Muscle of back (tissue), 13 donors: ENCODE results near the gene CEBPG. TPM values are rescaled to one million over a fixed set of nuclear protein-coding genes. Genes with fewer than 3 reads are reported as not detected.

Source experiments
- DNase-seq, 3 donors: peaks; one replicate each; pipeline versions ENCODE4 v3.0.0 to v3.0.0-alpha.2; 2013
- long read RNA-seq, 9 donors: transcript quantifications; one replicate each; lab custom pipeline, GENCODE V29; 2026
- polyA plus RNA-seq, 10 donors: library from polyadenylated mRNA; unstranded; fragments of 120-200 nt; gene quantifications; one replicate each; pipeline ENCODE4 v1.2.1, GENCODE V29; 2013; ENCODE audit not compliant: insufficient read length in 10 of 10

Gene CEBPG
- polyA plus RNA-seq = 10 to 100 TPM; 18.2 to 24.6 (median 20.0) TPM
- long read RNA-seq, donor 1, full-length matches to known transcripts = 9 of 9 reads
- long read RNA-seq, donor 1, partial matches to known transcripts = 0 of 9 reads
- long read RNA-seq, donor 1, other reads (novel, unspliced or antisense) = 0 of 9 reads
- long read RNA-seq, donor 2, full-length matches to known transcripts = 4 of 18 reads
- long read RNA-seq, donor 2, partial matches to known transcripts = 9 of 18 reads
- long read RNA-seq, donor 2, other reads (novel, unspliced or antisense) = 5 of 18 reads
- long read RNA-seq, donor 3 = 0 reads
- long read RNA-seq, donor 4, full-length matches to known transcripts = 7 of 7 reads
- long read RNA-seq, donor 4, partial matches to known transcripts = 0 of 7 reads
- long read RNA-seq, donor 4, other reads (novel, unspliced or antisense) = 0 of 7 reads
- long read RNA-seq, donor 5, full-length matches to known transcripts = 11 of 52 reads
- long read RNA-seq, donor 5, partial matches to known transcripts = 29 of 52 reads
- long read RNA-seq, donor 5, other reads (novel, unspliced or antisense) = 12 of 52 reads
- long read RNA-seq, donor 6, full-length matches to known transcripts = 16 of 28 reads
- long read RNA-seq, donor 6, partial matches to known transcripts = 12 of 28 reads
- long read RNA-seq, donor 6, other reads (novel, unspliced or antisense) = 0 of 28 reads
- long read RNA-seq, donor 7, full-length matches to known transcripts = 13 of 13 reads
- long read RNA-seq, donor 7, partial matches to known transcripts = 0 of 13 reads
- long read RNA-seq, donor 7, other reads (novel, unspliced or antisense) = 0 of 13 reads
- long read RNA-seq, donor 8, full-length matches to known transcripts = 11 of 11 reads
- long read RNA-seq, donor 8, partial matches to known transcripts = 0 of 11 reads
- long read RNA-seq, donor 8, other reads (novel, unspliced or antisense) = 0 of 11 reads
- long read RNA-seq, donor 9, full-length matches to known transcripts = 1 of 1 reads
- long read RNA-seq, donor 9, partial matches to known transcripts = 0 of 1 reads
- long read RNA-seq, donor 9, other reads (novel, unspliced or antisense) = 0 of 1 reads

DNA sequence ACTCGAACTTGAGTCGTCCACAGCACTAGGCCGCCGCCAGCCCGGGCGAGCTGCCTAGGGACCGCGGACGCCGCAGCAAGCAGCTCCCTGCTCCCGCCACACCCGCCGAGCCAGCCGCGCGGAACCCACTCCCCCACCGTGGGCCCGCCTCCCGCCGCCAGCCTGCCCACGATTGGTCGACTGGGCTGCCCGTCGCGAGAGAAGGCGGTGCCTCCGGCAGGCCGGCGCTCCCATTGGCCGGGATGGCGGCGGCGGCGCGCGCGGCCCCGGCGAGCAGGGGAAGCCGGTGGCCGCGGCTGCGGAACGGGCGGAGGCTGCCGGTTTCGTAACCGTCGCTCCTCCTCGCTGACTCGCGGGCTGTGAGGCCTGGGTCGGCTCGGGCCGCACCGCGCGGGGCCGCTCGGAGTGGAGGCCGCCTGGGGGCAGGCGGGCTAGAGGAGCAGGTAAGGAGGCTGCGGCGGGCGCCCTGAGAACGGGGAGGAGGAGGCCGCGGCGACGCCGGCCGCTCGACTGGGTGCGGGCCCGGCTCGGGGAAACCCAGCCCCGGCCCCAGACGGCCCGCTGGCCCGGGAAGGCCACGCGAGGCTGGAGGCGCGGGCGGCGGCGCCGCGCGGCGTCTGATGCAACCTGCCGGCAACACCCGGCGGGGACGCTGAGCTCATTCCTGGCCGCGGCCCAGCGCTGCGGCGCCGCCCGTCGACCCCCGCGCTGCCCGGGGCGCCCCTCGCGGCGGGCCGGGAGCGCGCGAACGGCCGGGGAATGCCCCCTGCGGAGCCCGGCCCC, at the start of gene CEBPG:
TSS of gene CEBPG (plus strand) at position 257 of the 783 bp plus-strand sequence. CDS start 5,531 bp downstream, outside the sequence.
- DNase-seq = peak; percentile 93 to 97 (median 94)

DNA sequence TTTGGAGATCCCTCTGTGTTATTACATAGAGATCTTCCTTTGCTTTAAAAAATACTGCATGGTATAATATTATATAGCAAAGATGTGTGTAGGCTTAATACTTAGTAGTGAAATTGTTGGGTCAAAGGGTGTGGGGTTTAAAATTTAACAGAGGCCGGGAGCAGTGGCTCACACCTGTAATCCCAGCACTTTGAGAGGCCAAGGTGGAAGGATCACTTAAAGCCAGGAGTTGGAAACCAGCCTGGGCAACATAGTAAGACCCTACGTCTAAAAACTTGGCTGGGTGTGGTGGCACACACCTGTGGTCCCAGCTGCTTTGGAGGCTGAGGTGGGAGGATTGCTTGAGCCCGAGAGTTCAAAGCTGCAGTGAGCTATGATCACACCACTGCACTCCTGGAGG, 48.9 kb upstream of the CEBPG start:
- no peak for DNase-seq

DNA sequence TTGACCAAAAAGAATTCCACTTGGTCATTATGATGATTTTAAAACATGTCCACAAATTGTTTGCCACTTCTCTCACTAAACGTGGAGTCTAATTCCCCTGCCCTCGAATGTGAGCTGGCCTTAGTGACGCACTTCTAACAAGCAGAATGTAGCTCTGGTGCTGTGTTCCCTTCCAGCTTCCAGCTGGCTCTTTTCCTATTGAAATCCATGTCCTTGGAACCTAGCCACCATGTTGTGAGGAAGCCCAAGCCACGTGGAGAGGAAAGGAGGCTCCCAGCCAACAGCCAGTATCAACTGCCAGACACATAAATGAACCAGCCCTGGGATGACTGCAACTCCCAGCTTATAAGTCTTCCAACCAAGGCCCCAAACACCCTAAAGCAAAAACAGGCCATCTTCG, 47.6 kb upstream of the CEBPG start:
- peak in 2 of 3 donors; percentile 84 to 93 for DNase-seq

DNA sequence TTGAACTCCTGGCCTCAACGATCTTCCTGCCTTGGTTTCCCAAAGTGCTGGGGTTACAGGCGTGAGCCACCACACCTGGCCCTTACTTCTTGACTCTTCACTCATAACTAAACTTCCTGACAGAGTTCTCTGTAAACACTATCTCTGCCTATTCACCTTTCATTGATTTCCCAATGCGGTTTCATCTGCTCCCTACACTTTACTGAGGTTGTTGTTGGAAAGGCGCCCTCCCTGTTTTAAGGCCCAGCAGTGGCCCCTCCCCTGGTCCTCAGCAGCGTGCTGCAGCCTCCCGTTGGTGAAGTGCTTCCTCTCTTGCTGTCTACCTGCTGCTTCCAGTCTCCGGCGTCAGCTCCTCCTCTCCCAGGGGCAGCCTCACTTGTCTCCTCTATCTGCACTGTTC, 44.4 kb upstream of the CEBPG start:
- DNase-seq = no peak

DNA sequence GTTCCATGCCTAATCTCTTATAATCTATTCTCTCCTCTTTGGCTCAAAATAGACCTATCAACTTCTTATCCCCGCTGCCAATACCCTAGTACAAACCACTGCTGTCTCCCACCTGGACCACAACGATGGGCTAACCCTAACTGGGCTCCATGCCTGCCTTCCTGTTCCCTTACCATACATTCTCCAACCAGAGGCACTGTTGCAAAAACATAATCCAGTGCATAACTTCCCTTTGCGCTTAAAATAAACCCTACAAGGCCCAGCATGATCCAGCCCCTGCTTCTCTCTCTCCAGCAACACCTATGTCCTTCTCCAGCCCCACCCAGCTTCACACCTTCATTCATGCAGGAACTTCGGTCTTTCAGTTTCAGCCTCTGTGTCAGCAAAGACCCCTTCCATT, 43.8 kb upstream of the CEBPG start:
- DNase-seq = no peak

DNA sequence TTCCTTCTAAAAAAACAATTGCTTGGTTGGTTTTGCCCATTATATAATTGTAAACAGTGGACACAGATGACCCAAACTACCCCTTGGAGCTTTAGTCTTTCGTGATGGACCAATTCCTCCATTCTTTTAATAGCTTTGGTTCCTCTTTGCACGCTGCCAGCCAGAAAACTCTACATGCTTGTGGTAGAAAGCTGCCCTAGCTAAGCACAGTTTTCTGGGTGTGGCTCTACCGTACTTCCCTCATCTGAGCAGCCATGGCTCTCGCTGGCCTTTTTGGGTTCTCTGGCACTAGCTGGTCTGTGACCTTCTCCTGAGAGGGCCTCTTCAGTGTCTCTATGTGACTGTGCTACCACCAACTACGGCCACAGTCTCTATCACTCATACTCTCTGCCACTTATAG, 41.3 kb upstream of the CEBPG start:
- no peak for DNase-seq

DNA sequence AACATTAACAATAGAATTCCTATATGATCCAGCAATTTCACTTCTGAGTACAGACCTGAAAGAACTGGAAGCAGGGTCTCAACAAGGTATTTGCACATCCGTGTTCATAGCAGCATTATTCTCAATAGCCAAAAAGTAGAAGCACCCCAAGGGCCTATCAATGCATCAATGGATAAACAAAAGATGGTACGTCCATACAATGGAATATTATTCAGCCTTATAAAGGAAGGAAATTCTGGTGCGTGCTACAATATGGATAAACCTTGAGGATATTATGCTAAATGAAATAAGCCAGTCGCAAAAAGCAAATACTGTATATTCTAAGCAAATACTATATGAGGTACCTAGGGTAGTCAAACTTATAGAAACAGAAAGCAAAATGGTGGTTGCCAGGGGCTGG, 40.4 kb upstream of the CEBPG start:
- no peak for DNase-seq

DNA sequence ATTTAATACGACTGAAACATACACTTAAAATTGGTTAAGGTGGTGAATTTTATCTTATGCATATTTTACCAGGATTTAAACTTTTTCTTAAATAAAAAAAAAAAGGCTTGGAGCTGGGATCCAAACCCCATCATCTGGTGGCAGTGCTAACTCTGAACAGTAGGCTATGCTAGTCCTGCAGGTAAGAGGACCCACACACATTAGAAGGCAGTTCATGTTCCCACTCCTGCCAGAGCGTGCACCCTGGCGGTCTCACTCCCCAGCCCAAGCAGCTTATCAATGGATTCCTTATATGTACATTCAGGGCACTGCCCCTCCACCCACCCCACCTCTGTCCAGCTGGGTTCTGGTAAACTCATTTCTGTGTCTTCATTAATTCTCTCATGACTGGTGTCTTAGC, 39.9 kb upstream of the CEBPG start:
- no peak for DNase-seq

DNA sequence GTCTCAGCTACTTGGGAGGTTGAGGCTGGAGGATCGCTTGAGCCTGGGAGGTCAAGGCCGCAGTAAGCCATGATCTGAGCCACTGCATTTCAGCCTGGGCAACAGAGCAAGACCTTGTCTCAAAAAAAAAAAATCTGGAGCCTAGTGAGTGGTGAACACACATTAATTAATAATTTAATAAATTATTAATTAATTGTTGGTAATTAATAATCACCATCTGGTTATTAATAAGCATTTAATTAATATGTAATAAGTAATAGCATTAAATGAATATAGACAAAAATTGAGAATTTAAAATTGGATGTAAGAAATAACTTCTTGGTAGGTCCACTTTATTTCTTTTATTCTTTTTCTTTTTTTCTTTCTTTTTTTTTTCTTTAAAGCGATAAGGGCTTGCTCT, 39.2 kb upstream of the CEBPG start:
- no peak for DNase-seq

DNA sequence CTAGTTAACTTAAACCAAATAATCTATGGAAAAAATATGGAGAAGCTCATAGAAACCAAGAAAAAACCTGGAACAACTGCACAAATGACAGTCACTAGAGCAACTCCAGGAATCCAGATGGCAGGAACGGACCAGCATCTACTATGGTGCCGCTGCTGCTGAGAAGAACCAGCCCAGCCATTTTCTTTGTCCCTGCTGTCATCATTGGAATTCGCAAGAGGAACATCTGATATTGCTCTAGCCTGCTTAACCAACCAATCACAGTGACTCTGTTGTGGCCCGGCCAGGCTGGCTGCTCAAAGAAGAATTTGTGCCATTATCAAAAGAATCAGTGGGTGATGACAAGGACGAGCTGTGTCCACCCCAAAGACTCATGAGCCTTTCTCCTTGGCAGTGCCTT, 38.1 kb upstream of the CEBPG start:
- no peak for DNase-seq

DNA sequence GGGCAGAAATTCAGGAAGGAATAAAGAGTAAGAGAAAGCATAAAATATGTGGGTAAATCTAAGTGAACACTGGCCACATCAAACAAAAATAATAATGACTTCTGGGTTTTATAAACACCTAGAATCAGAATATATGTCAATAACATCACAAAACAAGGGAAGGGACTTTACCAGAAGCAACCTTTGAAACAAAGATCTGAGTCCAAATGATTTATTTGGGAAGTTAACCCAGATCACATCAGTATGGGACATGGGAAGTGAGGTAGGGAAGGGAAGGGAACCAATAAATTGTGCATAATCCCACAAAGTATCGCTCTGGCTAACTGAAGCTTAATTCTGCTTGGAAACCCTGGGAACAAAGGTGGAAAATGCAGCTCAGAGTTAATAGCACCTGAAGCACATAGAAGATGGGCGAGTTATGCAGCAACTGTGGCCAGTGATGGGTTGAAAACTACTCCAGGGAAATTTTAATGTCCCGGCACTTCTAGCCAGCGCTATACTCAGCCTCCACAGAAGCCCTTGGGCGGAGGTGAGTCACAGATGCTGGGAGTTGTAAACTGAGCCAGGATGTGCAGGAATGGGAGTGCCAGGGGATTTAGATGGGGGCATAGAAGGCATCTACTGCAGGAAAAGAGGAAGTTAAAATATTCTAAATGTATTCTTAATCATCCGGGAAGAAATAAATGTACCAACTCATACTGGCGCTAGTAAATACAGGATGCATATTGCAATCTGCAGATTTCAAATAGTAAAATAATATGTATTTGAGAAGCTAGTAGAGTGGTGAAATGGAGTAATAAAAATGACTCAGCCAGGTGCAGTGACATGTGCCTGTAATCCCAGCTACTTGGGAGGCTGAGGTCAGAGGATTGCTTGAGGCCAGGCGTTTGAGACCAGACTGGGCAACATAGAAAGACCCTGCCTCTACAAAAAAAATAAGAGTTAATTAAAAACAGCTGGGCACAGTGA, 34.2 kb upstream of the CEBPG start:
- no peak for DNase-seq

DNA sequence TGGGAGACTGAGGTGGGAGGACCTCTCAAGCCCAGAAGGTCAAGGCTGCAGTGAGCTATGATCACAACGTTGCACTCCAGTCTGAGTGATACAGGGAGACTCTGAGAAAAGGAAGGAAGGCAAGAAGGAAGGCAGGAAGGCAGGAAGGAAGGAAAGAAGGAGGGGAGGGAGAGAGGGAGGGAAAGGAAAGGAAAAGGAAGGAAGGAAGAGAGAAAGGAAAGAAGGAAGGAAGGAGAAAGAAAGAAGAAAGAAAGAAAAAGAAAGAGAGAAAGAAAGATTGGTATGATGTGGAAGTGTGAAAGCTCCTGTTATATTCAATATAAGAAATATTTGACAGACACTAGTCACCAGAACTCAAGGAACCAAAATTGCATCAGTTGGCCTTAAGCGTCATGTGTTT, 32.5 kb upstream of the CEBPG start:
- DNase-seq = no peak

DNA sequence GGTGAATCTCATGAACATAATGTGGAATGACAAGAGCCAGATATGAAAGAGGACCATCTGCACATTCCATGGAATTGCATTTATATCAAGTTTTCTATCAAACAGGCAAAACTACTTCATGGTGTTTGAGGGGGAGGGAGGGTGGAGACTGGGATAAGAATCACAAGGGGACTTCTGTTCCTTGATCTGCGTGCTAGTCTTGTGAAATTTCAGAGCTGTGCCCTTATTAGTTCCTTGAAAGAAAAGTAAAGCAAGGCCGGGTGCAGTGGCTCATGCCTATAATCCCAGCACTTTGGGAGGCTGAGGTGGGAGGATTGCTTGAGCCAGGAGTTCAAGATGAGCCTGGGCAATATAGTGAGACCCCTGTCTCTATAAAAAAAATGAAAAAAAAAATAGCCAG, 30.2 kb upstream of the CEBPG start:
- no peak for DNase-seq

DNA sequence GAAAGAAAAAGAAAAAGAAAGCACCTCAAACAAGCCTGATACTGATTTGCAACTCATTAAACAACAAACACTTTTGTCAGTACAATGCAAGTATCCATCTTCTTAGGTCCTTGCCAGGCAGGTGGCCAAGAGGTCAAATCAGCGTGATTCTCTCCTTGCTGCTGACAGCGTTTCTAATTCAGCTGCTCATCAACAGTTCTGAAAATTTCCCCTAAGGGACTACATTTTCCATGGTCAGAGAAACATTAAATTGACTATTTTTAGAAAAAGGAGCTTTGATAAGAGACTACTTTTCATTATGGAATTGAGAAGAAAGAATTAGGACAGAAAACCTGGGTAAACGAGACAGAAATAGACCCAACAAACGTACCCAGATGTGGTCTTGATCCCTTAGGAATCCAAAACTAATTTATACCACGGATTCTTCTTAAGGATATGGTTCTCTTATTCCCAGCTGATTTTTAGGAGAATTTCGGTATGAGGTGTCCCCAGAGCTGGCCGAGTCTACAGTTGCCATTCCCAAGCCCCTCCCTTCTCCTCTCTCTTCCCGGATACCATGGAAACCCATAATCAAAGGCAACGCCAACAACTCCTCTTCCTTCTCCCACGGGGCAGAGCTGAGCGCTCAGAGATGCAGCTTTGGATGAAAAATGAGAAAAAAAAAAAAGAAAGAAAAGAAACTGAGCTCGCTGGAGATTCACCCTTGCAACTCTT, 29.5 kb upstream of the CEBPG start:
- DNase-seq = peak; percentile 62 to 82 (median 81)

DNA sequence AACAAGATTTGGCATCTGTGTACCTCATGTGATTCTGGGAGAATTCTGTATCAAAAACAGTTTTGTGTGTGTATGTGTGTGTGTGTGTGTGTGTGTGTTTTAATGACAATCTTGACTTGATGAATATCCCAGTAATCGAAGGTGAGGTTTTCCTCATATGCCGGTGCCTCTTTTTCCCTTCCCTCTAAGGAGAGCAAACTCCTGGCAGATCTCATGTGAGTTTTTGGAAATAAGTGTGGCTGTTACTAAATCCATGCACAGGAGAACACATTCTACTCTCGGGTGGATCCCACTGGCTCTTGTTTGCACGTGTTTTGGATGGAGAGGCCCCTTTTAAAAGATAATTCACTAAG, 29.0 kb upstream of the CEBPG start:
- peak; percentile 62 to 92 (median 73) for DNase-seq

DNA sequence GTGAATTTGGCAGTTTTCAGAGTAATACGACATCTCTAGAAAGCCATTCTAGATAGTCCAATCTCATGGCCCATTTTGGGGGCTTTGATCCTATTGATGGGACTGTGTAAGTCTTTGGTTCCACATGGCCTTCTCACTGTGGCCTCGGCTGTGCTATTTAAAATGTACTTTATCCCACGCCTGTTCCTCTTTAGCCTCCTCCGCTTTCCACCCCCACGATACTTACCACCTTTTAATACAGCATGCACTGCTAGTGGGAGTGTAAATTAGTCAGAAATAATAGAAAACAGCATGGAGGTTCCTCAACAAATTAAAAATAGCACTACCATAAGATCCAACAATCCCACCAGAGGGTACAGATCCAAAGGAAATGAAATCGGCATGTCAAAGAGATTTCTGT, 28.3 kb upstream of the CEBPG start:
- DNase-seq = no peak

DNA sequence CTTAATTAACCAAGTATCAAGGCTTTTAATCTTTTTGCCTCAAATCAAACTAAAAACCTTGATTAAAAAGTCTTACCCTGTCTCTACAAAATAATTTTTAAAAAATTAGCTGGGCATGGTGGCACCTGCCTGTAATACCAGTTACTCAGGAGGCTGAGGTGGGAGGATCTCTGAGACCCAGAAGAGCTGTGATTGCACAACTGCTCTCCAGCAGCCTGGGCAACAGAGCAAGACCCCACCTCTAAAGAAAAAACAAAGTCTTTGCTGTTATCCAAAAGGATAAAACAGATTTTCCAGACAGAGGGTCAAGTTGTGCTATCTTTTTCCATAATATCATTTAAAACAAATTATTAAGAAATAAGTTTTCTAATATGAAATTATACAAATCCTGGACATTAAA, 26.8 kb upstream of the CEBPG start:
- no peak for DNase-seq

DNA sequence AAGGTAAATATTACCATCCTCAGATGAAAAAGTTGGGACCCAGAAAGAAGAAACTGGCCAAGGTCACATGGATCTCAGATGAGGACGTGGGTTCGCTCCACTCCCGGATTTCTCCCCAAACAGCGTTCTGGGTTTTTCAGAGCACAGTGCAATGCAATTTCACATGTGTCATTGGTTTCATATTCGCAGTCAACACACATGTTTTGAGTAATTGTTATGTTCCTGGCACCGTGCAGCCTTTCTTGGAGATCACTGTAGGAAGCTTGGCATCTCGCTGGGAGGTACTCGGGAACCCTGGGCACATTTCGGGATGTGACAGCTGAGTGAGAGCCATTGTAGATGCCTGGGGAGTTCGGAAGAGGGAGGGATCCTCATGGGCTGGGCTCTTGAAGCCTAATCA, 26.2 kb upstream of the CEBPG start:
- DNase-seq = no peak

DNA sequence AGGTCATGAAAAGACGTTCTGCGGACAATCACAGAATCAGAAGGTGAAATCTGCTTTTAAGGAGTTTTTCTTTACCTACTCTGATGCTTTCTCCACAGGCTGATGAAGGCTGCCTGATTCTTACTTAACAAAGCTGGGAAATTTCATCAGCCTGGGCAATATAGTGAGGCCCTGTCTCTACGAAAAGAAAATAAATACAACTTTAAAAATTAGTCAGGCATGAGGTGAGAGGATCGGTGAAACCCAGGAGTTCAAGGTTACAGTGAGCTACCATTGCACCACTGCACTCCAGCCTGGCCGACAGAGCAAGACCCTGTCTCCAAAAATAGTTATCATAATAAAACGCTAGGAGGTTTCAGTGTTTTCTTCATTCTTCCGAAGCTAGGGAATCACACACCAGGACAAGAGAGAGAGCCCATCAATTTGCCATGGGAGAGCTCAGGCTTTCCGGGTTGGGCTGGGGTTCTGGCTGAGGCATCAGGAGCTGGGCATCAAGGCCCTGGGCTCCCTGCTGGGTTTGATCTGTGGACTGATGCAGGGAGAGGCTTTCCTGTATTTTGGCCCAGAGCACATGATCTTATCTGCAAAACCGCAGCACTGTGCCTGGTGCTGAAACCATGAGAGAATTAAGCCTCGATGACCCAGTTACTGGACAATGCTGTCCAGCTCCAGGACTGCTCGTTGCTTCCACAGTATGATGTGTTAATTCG, 25.1 kb upstream of the CEBPG start:
- no peak for DNase-seq
